KMS-11 (cell line): Measurements from ENCODE around the gene PIK3R1.

Experiments
- H2AFZ ChIP-seq: fragments of 200-600 bp; sonication (generic); 2 replicates; pipeline ENCODE4 v1.6.1; 2016; ENCODE audit warnings: antibody characterized with exemption, mixed run types, low read depth
- H3K27ac ChIP-seq: fragments of 200-600 bp; sonication (generic); 2 replicates; pipeline ENCODE4 v1.6.1; 2016; ENCODE audit warnings: mild to moderate bottlenecking, mixed run types
- H3K27me3 ChIP-seq: fragments of 200-600 bp; sonication (generic); 2 replicates; pipeline ENCODE4 v1.6.1; 2017; ENCODE audit warnings: mild to moderate bottlenecking, low read depth, mixed run types, moderate library complexity; ENCODE audit not compliant: insufficient read depth
- H3K36me3 ChIP-seq: fragments of 200-600 bp; sonication (generic); 2 replicates; pipeline ENCODE4 v1.6.1; 2017; ENCODE audit warnings: mild to moderate bottlenecking, mixed run types; ENCODE audit not compliant: insufficient read depth
- H3K4me1 ChIP-seq: fragments of 200-600 bp; sonication (generic); 2 replicates; pipeline ENCODE4 v1.6.1; 2016; ENCODE audit warnings: mild to moderate bottlenecking, low read depth, mixed run types; ENCODE audit not compliant: poor library complexity, severe bottlenecking
- H3K4me2 ChIP-seq: fragments of 200-600 bp; sonication (generic); 2 replicates; pipeline ENCODE4 v1.7.0; 2016; ENCODE audit warnings: mild to moderate bottlenecking, mixed run types
- H3K4me3 ChIP-seq: fragments of 200-600 bp; sonication (generic); IDR thresholded peaks from 2 replicates; pipeline ENCODE4 v1.6.1; 2017; ENCODE audit warnings: low read depth, low read length, mixed read lengths; ENCODE audit not compliant: insufficient read depth
- H3K79me2 ChIP-seq: fragments of 200-600 bp; sonication (generic); 2 replicates; pipeline ENCODE4 v1.6.1; 2016; ENCODE audit warnings: low read depth, mixed run types; ENCODE audit not compliant: insufficient read depth
- H3K9ac ChIP-seq: fragments of 200-600 bp; sonication (generic); 2 replicates; pipeline ENCODE4 v1.6.1; 2016; ENCODE audit warnings: mild to moderate bottlenecking, mixed run types
- H4K20me1 ChIP-seq: fragments of 200-600 bp; sonication (generic); 2 replicates; pipeline ENCODE4 v1.6.1; 2016; ENCODE audit warnings: mild to moderate bottlenecking, mixed run types; ENCODE audit not compliant: insufficient read depth
- TF ChIP-seq, protein P1 (sequence below): fragments of 200-600 bp; sonication (generic); conservative IDR thresholded peaks from 2 replicates; pipeline ENCODE4 v1.6.1; 2017; ENCODE audit warnings: low read depth, mild to moderate bottlenecking, antibody characterized with exemption, low read length, moderate library complexity, mixed read lengths

Gene PIK3R1

DNA sequence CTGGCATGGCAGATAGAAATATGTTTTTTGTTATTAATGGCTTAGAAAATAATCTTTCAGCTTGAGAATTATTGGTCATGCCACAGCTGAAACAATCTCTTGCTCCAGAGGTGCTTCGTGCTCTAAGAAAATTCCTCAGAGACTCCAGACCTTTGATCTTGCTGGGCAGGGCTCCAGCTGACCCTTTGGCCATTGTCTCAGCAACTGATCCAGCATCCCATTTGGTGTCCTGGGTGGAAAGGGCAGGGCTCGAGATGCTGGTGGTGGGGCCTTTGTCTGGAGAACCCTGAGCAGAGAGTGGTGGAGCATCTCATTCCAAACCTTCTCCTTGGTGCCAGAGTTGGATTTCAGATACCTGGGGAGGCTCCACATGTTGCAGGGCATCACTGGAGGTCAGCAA is 43.2 kb upstream of the PIK3R1 start:
- H3K27me3 ChIP-seq = no peaks in the 10 kb centered on the region
- TF ChIP-seq, protein P1, sequence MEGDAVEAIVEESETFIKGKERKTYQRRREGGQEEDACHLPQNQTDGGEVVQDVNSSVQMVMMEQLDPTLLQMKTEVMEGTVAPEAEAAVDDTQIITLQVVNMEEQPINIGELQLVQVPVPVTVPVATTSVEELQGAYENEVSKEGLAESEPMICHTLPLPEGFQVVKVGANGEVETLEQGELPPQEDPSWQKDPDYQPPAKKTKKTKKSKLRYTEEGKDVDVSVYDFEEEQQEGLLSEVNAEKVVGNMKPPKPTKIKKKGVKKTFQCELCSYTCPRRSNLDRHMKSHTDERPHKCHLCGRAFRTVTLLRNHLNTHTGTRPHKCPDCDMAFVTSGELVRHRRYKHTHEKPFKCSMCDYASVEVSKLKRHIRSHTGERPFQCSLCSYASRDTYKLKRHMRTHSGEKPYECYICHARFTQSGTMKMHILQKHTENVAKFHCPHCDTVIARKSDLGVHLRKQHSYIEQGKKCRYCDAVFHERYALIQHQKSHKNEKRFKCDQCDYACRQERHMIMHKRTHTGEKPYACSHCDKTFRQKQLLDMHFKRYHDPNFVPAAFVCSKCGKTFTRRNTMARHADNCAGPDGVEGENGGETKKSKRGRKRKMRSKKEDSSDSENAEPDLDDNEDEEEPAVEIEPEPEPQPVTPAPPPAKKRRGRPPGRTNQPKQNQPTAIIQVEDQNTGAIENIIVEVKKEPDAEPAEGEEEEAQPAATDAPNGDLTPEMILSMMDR = no peak
- H3K4me3 ChIP-seq = no peak overlapping the region
- H4K20me1 ChIP-seq = no peaks in the 10 kb centered on the region
- no peak overlapping the region for H2AFZ ChIP-seq
- peaks cover 17% of the 10 kb centered on the region for H3K4me1 ChIP-seq
- H3K79me2 ChIP-seq = no peaks in the 10 kb centered on the region
- H3K27ac ChIP-seq = no peak overlapping the region
- H3K36me3 ChIP-seq = no peaks in the 10 kb centered on the region
- H3K9ac ChIP-seq = no peak overlapping the region
- H3K4me2 ChIP-seq = no peak overlapping the region

DNA sequence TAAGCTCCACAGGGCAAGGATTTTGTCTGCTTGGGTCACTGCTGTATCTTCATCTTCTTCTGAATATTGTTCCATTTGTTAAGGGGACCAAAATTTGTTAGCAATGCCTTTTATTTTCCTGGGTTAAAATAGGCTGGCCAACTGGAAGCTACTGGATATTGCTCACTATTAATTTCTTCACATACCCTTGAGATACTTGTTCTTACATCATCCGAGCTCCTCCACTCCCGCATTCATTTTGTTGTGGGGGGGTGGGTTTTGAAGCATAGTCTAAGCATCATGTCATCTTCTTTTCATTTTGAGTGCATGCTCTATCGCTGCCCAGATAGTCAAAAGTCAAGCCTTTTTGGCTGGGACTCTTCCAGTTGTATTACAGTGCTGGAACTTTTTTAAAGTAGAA is 42.5 kb upstream of the PIK3R1 start:
- Histone ChIP-seq H3K4me3 (no peak overlapping the region), H3K36me3 (no peaks in the 10 kb centered on the region), H3K4me2 (no peak overlapping the region), H4K20me1 (no peaks in the 10 kb centered on the region), H3K27ac (no peak overlapping the region), H3K4me1 (peaks cover 17% of the 10 kb centered on the region), H3K79me2 (no peaks in the 10 kb centered on the region), H3K9ac (no peak overlapping the region), H3K27me3 (no peaks in the 10 kb centered on the region), H2AFZ (no peak overlapping the region)
- TF ChIP-seq, protein P1 = no peak

DNA sequence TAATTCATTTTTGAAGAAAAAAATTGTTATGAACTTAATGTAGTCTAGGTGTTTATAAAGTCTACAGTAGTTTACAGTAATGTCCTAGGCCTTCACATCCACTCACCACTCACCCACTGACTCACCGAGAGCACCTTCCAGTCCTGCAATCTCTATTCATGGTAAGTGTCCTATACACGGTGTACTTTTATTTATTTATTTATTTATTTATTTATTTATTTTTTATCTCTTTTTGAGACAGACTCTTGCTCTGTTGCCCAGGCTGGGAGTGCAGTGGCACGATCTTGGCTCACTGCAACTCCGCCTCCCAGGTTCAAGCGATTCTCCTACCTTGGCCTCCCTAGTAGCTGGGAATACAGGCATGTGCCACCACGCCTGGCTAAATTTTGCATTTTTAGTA is 39.3 kb upstream of the PIK3R1 start:
- TF ChIP-seq, protein P1 = no peak
- Histone ChIP-seq H3K9ac (no peak overlapping the region), H3K4me1 (peaks cover 8% of the 10 kb centered on the region), H2AFZ (no peak overlapping the region), H3K79me2 (no peaks in the 10 kb centered on the region), H4K20me1 (no peaks in the 10 kb centered on the region), H3K36me3 (no peaks in the 10 kb centered on the region), H3K4me2 (no peak overlapping the region), H3K4me3 (no peak overlapping the region), H3K27me3 (no peaks in the 10 kb centered on the region), H3K27ac (no peak overlapping the region)

DNA sequence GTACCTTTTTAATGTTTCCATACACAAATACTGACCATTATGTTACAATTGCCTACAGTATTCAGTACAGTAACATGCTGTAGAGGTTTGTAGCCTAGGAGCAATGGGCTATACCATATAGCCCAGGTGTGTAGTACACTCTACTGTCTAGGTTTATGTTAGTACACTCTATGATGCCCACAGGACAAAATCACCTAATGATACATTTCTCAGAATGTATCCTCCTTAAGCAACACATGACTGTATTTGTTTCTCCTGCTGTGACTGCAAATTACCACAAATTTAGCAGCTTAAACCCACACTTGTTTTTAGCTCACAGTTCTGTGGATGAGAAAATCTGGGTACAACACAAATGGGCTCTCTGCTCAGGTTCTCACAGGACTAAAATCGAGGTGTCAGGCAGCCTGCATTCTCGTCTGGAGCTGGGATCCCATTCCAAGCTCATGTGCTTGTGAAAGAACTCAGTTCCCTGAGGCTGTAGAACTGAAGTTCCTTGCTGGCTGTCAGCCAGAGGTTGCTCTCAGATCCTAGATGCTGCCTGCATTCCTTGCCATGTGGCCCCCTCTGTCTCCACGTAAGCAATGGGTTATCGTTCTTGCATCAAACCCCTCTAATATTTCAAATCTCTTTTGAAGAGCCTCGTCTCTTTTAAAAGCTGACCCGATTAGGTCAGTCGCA is 38.6 kb upstream of the PIK3R1 start:
- H3K4me2 ChIP-seq = no peak overlapping the region
- H3K9ac ChIP-seq = no peak overlapping the region
- TF ChIP-seq, protein P1 = no peak
- H4K20me1 ChIP-seq = no peaks in the 10 kb centered on the region
- H2AFZ ChIP-seq = no peak overlapping the region
- no peaks in the 10 kb centered on the region for H3K79me2 ChIP-seq
- no peaks in the 10 kb centered on the region for H3K27me3 ChIP-seq
- no peak overlapping the region for H3K4me3 ChIP-seq
- peaks cover 1% of the 10 kb centered on the region for H3K4me1 ChIP-seq
- no peaks in the 10 kb centered on the region for H3K36me3 ChIP-seq
- no peak overlapping the region for H3K27ac ChIP-seq
